Gastrocnemius medialis (tissue), 4 donors: Measurements from ENCODE around the gene CCDC106.

ENCODE experiments used
- CTCF ChIP-seq, 5 experiments: fragments of 450-650 bp in 3 of 5; fragments of 200-600 bp in 2 of 5; sonication (generic) in 2 of 5; IDR thresholded peaks in 4 of 5; conservative IDR thresholded peaks in 1 of 5; 1 replicate in 4 of 5; 2 replicates in 1 of 5; pipeline ENCODE4 v1.5.1; 2016 to 2019; ENCODE audit warnings: antibody characterized with exemption in 5 of 5, mild to moderate bottlenecking in 3 of 5, moderate library complexity in 3 of 5
- POLR2A ChIP-seq, 2 donors: fragments of 450-650 bp; IDR thresholded peaks; one replicate each; pipeline ENCODE4 v1.6.1; 2017; ENCODE audit warnings: antibody characterized with exemption in 2 of 2, mild to moderate bottlenecking in 2 of 2, moderate library complexity in 2 of 2

- TF ChIP-seq CTCF (IDR thresholded peaks at IDR 0.05 in 4 of 5, conservative IDR thresholded peaks at IDR 0.05 in 1 of 5) (peak in 4 of 5 experiments; percentile 14 to 36 (median 26)), POLR2A (IDR thresholded peaks at IDR 0.05) (no peak)
Measured at GRCh38 chr19:55638864-55639359, 9.1 kb upstream of the CCDC106 start.
